Activated CD8-positive, alpha-beta T cell treated with anti-CD3 and anti-CD28 coated beads for 36 hours (primary cell): ENCODE data around the gene SPRED1. TPM values are rescaled to one million over a fixed set of nuclear protein-coding genes. Genes with fewer than 3 reads are reported as not detected.

Experiments
- ATAC-seq: fragments of 200-7000 bp; cut with Tn5 transposase; one replicate; pipeline ENCODE4 v1.10.0; 2021; ENCODE audit warnings: mild to moderate bottlenecking, moderate library complexity
- CTCF ChIA-PET: fragments of 350-600 bp; sonication (Branson Sonifier 250); formaldehyde crosslinking; loops from one replicate; lab custom pipeline; 2021; ENCODE audit warnings: antibody characterized with exemption; lab: Charles Lee
- POLR2A ChIA-PET: fragments of 350-600 bp; sonication (Branson Sonifier 250); formaldehyde crosslinking; loops from one replicate; lab custom pipeline; 2021; ENCODE audit warnings: antibody characterized with exemption; lab: Charles Lee
- DNase-seq: peaks from one replicate; pipeline ENCODE4 v3.0.0-alpha.2; 2020
- H3K27ac Mint-ChIP-seq: one replicate; pipeline ENCODE4 v1.8.0; 2021; ENCODE audit warnings: mild to moderate bottlenecking, mixed read lengths
- H3K27me3 Mint-ChIP-seq: one replicate; pipeline ENCODE4 v1.8.0; 2021; ENCODE audit warnings: mixed read lengths
- H3K36me3 Mint-ChIP-seq: one replicate; pipeline ENCODE4 v1.8.0; 2021; ENCODE audit warnings: low read depth, mixed read lengths
- H3K4me1 Mint-ChIP-seq: one replicate; pipeline ENCODE4 v1.8.0; 2021; ENCODE audit warnings: low read depth, mixed read lengths
- H3K4me3 Mint-ChIP-seq: one replicate; pipeline ENCODE4 v1.8.0; 2021; ENCODE audit warnings: mild to moderate bottlenecking, moderate library complexity, mixed read lengths
- H3K9me3 Mint-ChIP-seq: one replicate; pipeline ENCODE4 v1.8.0; 2021; ENCODE audit warnings: mixed read lengths
- intact Hi-C: fragments of 100-400 bp; cut with micrococcal nuclease; formaldehyde crosslinking; loops from one replicate; pipeline ENCODE4 v1.10.0; 2022
- total RNA-seq, 2 experiments: library from RNA; stranded (reverse); gene quantifications; one replicate each; pipeline ENCODE4 v1.2.3, GENCODE V29; 2021
- TF ChIP-seq, protein P1 (sequence below): fragments of 200-600 bp; IDR thresholded peaks from one replicate; pipeline ENCODE4 v1.8.0; 2022; ENCODE audit warnings: antibody characterized with exemption, mild to moderate bottlenecking

The SPRED1 gene
- total RNA-seq, 2 experiments from 2014 or later, result 0.77 to 0.96 TPM

DNA sequence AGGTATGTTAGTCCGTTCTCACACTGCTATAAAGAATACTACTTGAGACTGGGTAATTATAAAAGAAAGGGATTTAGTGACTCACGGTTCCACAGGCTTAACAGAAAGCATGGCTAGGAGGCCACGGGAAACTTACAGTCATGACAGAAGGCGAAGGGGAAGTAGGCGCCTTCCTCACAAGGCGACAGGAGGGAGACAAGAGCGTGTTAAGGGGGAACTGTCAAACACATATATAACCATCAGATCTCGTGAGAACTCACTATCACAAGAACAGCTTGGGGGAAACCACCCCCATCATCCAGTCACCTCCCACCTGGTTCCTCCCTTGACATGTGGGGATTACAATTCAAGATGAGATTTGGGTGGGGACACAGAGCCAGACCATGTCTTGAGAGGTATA is 30.4 kb downstream of the SPRED1 start:
- CTCF ChIA-PET, result no interaction called here
- TF ChIP-seq, protein P1, sequence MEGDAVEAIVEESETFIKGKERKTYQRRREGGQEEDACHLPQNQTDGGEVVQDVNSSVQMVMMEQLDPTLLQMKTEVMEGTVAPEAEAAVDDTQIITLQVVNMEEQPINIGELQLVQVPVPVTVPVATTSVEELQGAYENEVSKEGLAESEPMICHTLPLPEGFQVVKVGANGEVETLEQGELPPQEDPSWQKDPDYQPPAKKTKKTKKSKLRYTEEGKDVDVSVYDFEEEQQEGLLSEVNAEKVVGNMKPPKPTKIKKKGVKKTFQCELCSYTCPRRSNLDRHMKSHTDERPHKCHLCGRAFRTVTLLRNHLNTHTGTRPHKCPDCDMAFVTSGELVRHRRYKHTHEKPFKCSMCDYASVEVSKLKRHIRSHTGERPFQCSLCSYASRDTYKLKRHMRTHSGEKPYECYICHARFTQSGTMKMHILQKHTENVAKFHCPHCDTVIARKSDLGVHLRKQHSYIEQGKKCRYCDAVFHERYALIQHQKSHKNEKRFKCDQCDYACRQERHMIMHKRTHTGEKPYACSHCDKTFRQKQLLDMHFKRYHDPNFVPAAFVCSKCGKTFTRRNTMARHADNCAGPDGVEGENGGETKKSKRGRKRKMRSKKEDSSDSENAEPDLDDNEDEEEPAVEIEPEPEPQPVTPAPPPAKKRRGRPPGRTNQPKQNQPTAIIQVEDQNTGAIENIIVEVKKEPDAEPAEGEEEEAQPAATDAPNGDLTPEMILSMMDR, result no peak
- intact Hi-C loops, result no loop called here

DNA sequence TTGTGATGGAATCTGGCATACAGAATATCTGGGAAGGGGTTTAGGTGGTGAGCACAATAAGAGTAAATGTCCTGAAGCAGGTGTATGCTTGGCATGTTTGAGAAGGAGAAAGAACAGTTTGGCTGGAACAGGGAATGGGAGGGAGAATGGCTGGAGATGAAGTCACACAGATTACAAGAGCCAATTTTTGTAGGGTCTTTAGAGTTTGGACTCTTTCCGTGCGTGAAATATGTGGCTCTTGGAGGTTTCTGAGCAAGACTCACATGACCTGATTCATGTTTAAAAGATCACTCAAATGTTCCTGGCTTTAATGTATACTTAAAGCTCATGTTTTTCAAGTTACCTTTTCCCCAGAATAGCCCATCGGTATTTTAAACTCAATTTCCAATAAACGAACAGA is 32.8 kb downstream of the SPRED1 start:
- H3K4me1 Mint-ChIP-seq, result peaks cover 2% of the 10 kb centered on the region
- H3K27ac Mint-ChIP-seq, result no peak overlapping the region
- CTCF ChIA-PET, result no interaction called here
- no peak overlapping the region for H3K4me3 Mint-ChIP-seq
- TF ChIP-seq, protein P1, result no peak
- DNase-seq, result no peak
- ATAC-seq, result no peak
- H3K36me3 Mint-ChIP-seq, result no peaks in the 10 kb centered on the region
- POLR2A ChIA-PET, result interaction anchor here (0.6 kb wide), 1 partner anchor 239 kb away, joined by 5 read pairs; no protein-coding TSS in a partner anchor
- no peaks in the 10 kb centered on the region for H3K9me3 Mint-ChIP-seq
- peaks cover 5% of the 10 kb centered on the region for H3K27me3 Mint-ChIP-seq
- intact Hi-C loops, result no loop called here

More for the DNA sequence above, 30.4 kb downstream of the SPRED1 start:
- Mint-ChIP-seq H3K4me3 (no peak overlapping the region), H3K36me3 (no peaks in the 10 kb centered on the region), H3K27ac (no peak overlapping the region), H3K4me1 (peaks cover 2% of the 10 kb centered on the region), H3K9me3 (no peaks in the 10 kb centered on the region), H3K27me3 (peaks cover 5% of the 10 kb centered on the region)
- POLR2A ChIA-PET, result no interaction called here
- ATAC-seq (no peak), DNase-seq (no peak)

DNA sequence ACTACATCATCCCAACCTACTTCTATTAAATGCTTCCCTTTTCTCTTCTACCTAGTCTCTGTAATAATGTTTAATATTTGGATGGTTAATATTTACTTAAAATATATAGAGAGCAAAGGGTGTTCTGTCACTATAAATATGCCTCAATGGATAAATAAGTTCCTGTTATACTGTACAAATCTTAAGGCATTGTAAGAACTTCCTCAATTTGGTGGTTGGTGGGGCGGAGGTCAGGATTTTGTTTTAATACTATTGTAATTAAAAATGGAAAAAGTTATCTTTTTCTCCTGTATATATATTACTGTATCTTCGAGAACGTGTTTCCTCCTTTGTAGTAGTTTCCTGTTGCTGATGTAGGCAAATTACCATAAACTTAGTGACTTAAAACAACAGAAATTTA is 41.5 kb downstream of the SPRED1 start:
- ChIA-PET POLR2A (no interaction called here), CTCF (no interaction called here)
- H3K27me3 Mint-ChIP-seq, result peaks cover 1% of the 10 kb centered on the region
- H3K4me3 Mint-ChIP-seq, result no peak overlapping the region
- no peaks in the 10 kb centered on the region for H3K9me3 Mint-ChIP-seq
- no peak for ATAC-seq
- H3K27ac Mint-ChIP-seq, result no peak overlapping the region
- H3K4me1 Mint-ChIP-seq, result peaks cover 5% of the 10 kb centered on the region
- intact Hi-C loops, result no loop called here
- TF ChIP-seq, protein P1, result no peak
- H3K36me3 Mint-ChIP-seq, result peaks cover 2% of the 10 kb centered on the region
- DNase-seq, result no peak

DNA sequence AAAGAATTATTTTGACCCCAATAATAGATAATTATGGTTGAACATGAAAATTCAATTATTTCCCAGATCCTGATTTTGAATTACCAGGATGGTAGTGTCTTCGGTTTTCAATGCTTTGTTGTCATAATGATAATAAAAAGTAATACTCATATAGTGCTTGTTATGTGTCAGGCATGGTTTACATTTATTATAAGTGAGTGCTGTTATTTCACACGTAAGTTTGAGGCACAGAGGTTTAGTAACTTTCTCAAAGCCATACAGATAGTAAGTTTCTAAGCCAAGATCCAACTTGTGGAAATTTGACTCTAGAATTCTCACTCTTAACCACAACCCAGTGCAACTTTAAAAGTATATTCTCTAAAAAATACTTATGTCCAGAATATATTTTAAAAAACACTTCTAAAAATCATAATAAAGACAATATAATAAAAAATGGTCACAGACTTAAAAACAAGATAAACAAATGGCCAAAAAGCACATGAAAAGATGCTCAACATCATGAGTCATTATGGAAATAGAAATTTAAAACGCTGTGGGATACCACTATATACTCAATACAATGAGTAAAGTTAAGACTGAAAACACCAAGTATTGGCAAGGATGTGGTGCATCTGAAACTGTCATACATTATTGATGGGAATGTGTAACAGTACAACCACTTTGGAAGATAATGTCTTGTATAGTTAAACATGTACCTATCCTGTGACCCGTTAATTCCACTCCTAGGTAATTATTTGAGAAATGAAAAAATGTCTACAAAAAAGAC is 45.2 kb downstream of the SPRED1 start:
- peaks cover 7% of the 10 kb centered on the region for H3K27me3 Mint-ChIP-seq
- ChIA-PET POLR2A (no interaction called here), CTCF (no interaction called here)
- no peaks in the 10 kb centered on the region for H3K36me3 Mint-ChIP-seq
- H3K4me1 Mint-ChIP-seq, result peaks cover 13% of the 10 kb centered on the region
- TF ChIP-seq, protein P1, result no peak
- H3K4me3 Mint-ChIP-seq, result no peak overlapping the region
- H3K9me3 Mint-ChIP-seq, result no peaks in the 10 kb centered on the region
- intact Hi-C loops, result no loop called here
- no peak for DNase-seq
- ATAC-seq, result peak; percentile 60
- H3K27ac Mint-ChIP-seq, result no peak overlapping the region

DNA sequence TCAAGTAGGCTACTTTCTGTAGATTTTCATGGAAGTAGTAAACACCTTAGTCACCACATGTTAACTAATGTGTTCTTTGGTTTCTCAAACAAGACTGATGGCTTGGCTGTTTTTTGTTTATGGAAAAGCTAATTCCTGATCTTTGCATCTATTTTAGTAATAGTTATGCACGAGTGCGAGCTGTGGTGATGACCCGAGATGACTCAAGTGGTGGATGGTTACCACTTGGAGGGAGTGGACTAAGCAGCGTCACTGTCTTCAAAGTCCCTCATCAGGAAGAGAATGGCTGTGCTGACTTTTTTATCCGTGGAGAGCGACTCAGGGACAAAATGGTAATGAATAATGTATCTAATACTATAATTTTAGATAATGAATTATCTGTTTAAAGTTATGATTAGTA is 46.6 kb downstream of the SPRED1 start:
- no peaks in the 10 kb centered on the region for H3K36me3 Mint-ChIP-seq
- H3K9me3 Mint-ChIP-seq, result no peaks in the 10 kb centered on the region
- ChIA-PET POLR2A (interaction anchor here (0.8 kb wide), 1 partner anchor 391 kb away, joined by 3 read pairs; no protein-coding TSS in a partner anchor), CTCF (interaction anchor here (2.0 kb wide), 1 partner anchor 47 kb away, joined by 6 read pairs; no protein-coding TSS in a partner anchor)
- DNase-seq (no peak), ATAC-seq (no peak)
- TF ChIP-seq, protein P1, result no peak
- intact Hi-C loops, result no loop called here
- H3K4me3 Mint-ChIP-seq, result no peak overlapping the region
- H3K4me1 Mint-ChIP-seq, result peaks cover 13% of the 10 kb centered on the region
- H3K27me3 Mint-ChIP-seq, result peaks cover 9% of the 10 kb centered on the region
- H3K27ac Mint-ChIP-seq, result no peak overlapping the region
